ENCODE data around the gene CYLD.

Gene CYLD

GRCh38 chr16:50741781-50742575 lies at the start of gene CYLD:
Gene CYLD (plus strand): TSS chr16:50742086. CDS start chr16:50749699, 7,613 bp downstream.
- DNase-seq (ENCODE audit: low read depth in 2 of 2, low spot score in 1 of 2), result peak; percentile 94 to 99

- DNase-seq (ENCODE audit: low read depth in 2 of 2, low spot score in 1 of 2), result no peak
These were observed 49.3 kb upstream of the CYLD start for GRCh38 chr16:50692644-50692998.

GRCh38 chr16:50692999-50693781 lies 48.7 kb upstream of the CYLD start, which contains the start of gene NOD2:
Gene NOD2 (plus strand): TSS chr16:50693606. CDS start chr16:50699496, 5,890 bp downstream.
- no peak for DNase-seq (ENCODE audit: low read depth in 2 of 2, low spot score in 1 of 2)

- DNase-seq (ENCODE audit: low read depth in 2 of 2, low spot score in 1 of 2), result no peak
These were observed 47.7 kb upstream of the CYLD start for GRCh38 chr16:50694206-50694605.

GRCh38 chr16:50695017-50696000 lies 46.6 kb upstream of the CYLD start:
- DNase-seq (ENCODE audit: low read depth in 2 of 2, low spot score in 1 of 2), result no peak

GRCh38 chr16:50696126-50696525 lies 45.8 kb upstream of the CYLD start:
- DNase-seq (ENCODE audit: low read depth in 2 of 2, low spot score in 1 of 2), result no peak

GRCh38 chr16:50696575-50697420 lies 45.1 kb upstream of the CYLD start:
- no peak for DNase-seq (ENCODE audit: low read depth in 2 of 2, low spot score in 1 of 2)

- DNase-seq (ENCODE audit: low read depth in 2 of 2, low spot score in 1 of 2), result no peak
These were observed 44.5 kb upstream of the CYLD start for GRCh38 chr16:50697421-50697715.

GRCh38 chr16:50697881-50698767 lies 43.8 kb upstream of the CYLD start:
- no peak for DNase-seq (ENCODE audit: low read depth in 2 of 2, low spot score in 1 of 2)

- no peak for DNase-seq (ENCODE audit: low read depth in 2 of 2, low spot score in 1 of 2)
These were observed 42.3 kb upstream of the CYLD start for GRCh38 chr16:50699326-50700159.

- no peak for DNase-seq (ENCODE audit: low read depth in 2 of 2, low spot score in 1 of 2)
These were observed 39.2 kb upstream of the CYLD start for GRCh38 chr16:50702725-50703124.

GRCh38 chr16:50704245-50704644 lies 37.6 kb upstream of the CYLD start:
- no peak for DNase-seq (ENCODE audit: low read depth in 2 of 2, low spot score in 1 of 2)

- no peak for DNase-seq (ENCODE audit: low read depth in 2 of 2, low spot score in 1 of 2)
These were observed 36.3 kb upstream of the CYLD start for GRCh38 chr16:50705436-50706110.

GRCh38 chr16:50706250-50706649 lies 35.6 kb upstream of the CYLD start:
- DNase-seq (ENCODE audit: low read depth in 2 of 2, low spot score in 1 of 2), result no peak

GRCh38 chr16:50708373-50709060 lies 33.4 kb upstream of the CYLD start:
- DNase-seq (ENCODE audit: low read depth in 2 of 2, low spot score in 1 of 2), result no peak

- no peak for DNase-seq (ENCODE audit: low read depth in 2 of 2, low spot score in 1 of 2)
These were observed 32.7 kb upstream of the CYLD start for GRCh38 chr16:50709061-50709684.

- no peak for DNase-seq (ENCODE audit: low read depth in 2 of 2, low spot score in 1 of 2)
These were observed 31.9 kb upstream of the CYLD start for GRCh38 chr16:50709980-50710379.

Measured in stimulated activated CD8-positive, alpha-beta memory T cell treated with anti-CD3 and anti-CD28 coated beads, Interleukin-4, amount 100 ng/mL, for 4 hours (primary cell).